H9 (cell line): ENCODE data around the gene TEX44. TPM values are rescaled to one million over a fixed set of nuclear protein-coding genes. Genes with fewer than 3 reads are reported as not detected.

Source experiments
- DNase-seq: peaks from one replicate; pipeline ENCODE4 v3.0.0-alpha.2; 2017
- H2AFZ ChIP-seq: one replicate; pipeline ENCODE4 v1.6.1; 2013; ENCODE audit warnings: mild to moderate bottlenecking, low read length, control low read depth, moderate library complexity
- H2AK5ac ChIP-seq: 2 replicates; pipeline ENCODE4 v1.6.1; 2013; ENCODE audit warnings: low read length, control low read depth, mixed read lengths; ENCODE audit not compliant: insufficient read length
- H2BK120ac ChIP-seq: one replicate; pipeline ENCODE4 v1.6.1; 2013; ENCODE audit warnings: low read depth, mild to moderate bottlenecking, low read length, control low read depth, inconsistent platforms; ENCODE audit not compliant: poor library complexity, severe bottlenecking
- H2BK12ac ChIP-seq: 2 replicates; pipeline ENCODE4 v1.6.1; 2013; ENCODE audit warnings: low read length, control low read depth, mixed read lengths, low read depth; ENCODE audit not compliant: insufficient read length
- H2BK15ac ChIP-seq: 2 replicates; pipeline ENCODE4 v1.6.1; 2013; ENCODE audit warnings: low read depth, low read length, control low read depth
- H2BK20ac ChIP-seq: one replicate; pipeline ENCODE4 v1.6.1; 2013; ENCODE audit warnings: low read depth, mild to moderate bottlenecking, low read length, control low read depth, inconsistent platforms; ENCODE audit not compliant: poor library complexity, severe bottlenecking
- H2BK5ac ChIP-seq: 2 replicates; pipeline ENCODE4 v1.6.1; 2013; ENCODE audit warnings: low read length, control low read depth, mixed read lengths; ENCODE audit not compliant: insufficient read length
- H3K14ac ChIP-seq: 2 replicates; pipeline ENCODE4 v1.6.1; 2013; ENCODE audit warnings: low read length, control low read depth; ENCODE audit not compliant: insufficient read depth
- H3K18ac ChIP-seq: 2 replicates; pipeline ENCODE4 v1.6.1; 2013; ENCODE audit warnings: low read depth, mild to moderate bottlenecking, mixed read lengths, low read length, control low read depth; ENCODE audit not compliant: insufficient read length
- H3K23ac ChIP-seq: 2 replicates; pipeline ENCODE4 v1.6.1; 2013; ENCODE audit warnings: low read length, control low read depth, mixed read lengths, low read depth; ENCODE audit not compliant: insufficient read length
- H3K23me2 ChIP-seq: 2 replicates; pipeline ENCODE4 v1.6.1; 2013; ENCODE audit warnings: low read depth, mild to moderate bottlenecking, mixed read lengths, low read length, control low read depth; ENCODE audit not compliant: insufficient read length, poor library complexity, severe bottlenecking
- H3K27ac ChIP-seq: 2 replicates; pipeline ENCODE4 v1.5.1; 2013; ENCODE audit warnings: low read length, control low read depth, mixed read lengths, low read depth; ENCODE audit not compliant: insufficient read length
- H3K27me3 ChIP-seq: 2 replicates; pipeline ENCODE4 v1.6.1; 2013; ENCODE audit warnings: low read length, control low read depth, inconsistent platforms; ENCODE audit not compliant: insufficient read depth
- H3K4ac ChIP-seq: 2 replicates; pipeline ENCODE4 v1.6.1; 2013; ENCODE audit warnings: low read depth, mild to moderate bottlenecking, control low read depth, inconsistent platforms, low read length, moderate library complexity
- H3K4me1 ChIP-seq: 2 replicates; pipeline ENCODE4 v1.6.1; 2013; ENCODE audit warnings: low read length, control low read depth, inconsistent platforms; ENCODE audit not compliant: insufficient read depth
- H3K4me2 ChIP-seq: 2 replicates; pipeline ENCODE4 v1.6.1; 2013; ENCODE audit warnings: low read length, control low read depth, mixed read lengths; ENCODE audit not compliant: insufficient read length, insufficient read depth
- H3K56ac ChIP-seq: 2 replicates; pipeline ENCODE4 v1.6.1; 2013; ENCODE audit warnings: low read depth, mild to moderate bottlenecking, mixed read lengths, low read length, control low read depth; ENCODE audit not compliant: insufficient read length
- H3K79me1 ChIP-seq: 2 replicates; pipeline ENCODE4 v1.6.1; 2013; ENCODE audit warnings: low read depth, mild to moderate bottlenecking, moderate library complexity, low read length, control low read depth, inconsistent platforms; ENCODE audit not compliant: insufficient read depth, poor library complexity, severe bottlenecking
- H3K79me2 ChIP-seq: 2 replicates; pipeline ENCODE4 v1.6.1; 2013; ENCODE audit warnings: low read length, control low read depth, inconsistent platforms; ENCODE audit not compliant: insufficient read depth
- H3K9ac ChIP-seq: 2 replicates; pipeline ENCODE4 v1.6.1; 2013; ENCODE audit warnings: low read length, control low read depth, mixed read lengths; ENCODE audit not compliant: insufficient read length; ENCODE audit errors: extremely low read depth
- H3K9me3 ChIP-seq: one replicate; pipeline ENCODE4 v1.6.1; 2013; ENCODE audit warnings: low read depth, low read length, inconsistent platforms; ENCODE audit not compliant: control insufficient read depth
- H3T11ph ChIP-seq: one replicate; pipeline ENCODE4 v1.6.1; 2013; ENCODE audit warnings: mild to moderate bottlenecking, low read length, control low read depth, inconsistent platforms
- H4K20me1 ChIP-seq: one replicate; pipeline ENCODE4 v1.6.1; 2013; ENCODE audit not compliant: control insufficient read depth, insufficient read length, insufficient read depth
- H4K5ac ChIP-seq: 2 replicates; pipeline ENCODE4 v1.6.1; 2013; ENCODE audit warnings: low read depth, mild to moderate bottlenecking, mixed read lengths, low read length, control low read depth; ENCODE audit not compliant: insufficient read length
- H4K8ac ChIP-seq: replicated peaks from 2 replicates; pipeline ENCODE4 v1.6.1; 2013; ENCODE audit warnings: low read length, control low read depth, mixed read lengths, low read depth; ENCODE audit not compliant: insufficient read length
- H4K91ac ChIP-seq: 2 replicates; pipeline ENCODE4 v1.6.1; 2013; ENCODE audit warnings: low read depth, mild to moderate bottlenecking, moderate library complexity, mixed read lengths, low read length, control low read depth; ENCODE audit not compliant: insufficient read length
- H3K27ac Mint-ChIP-seq, 3 experiments: 2 replicates in 2 of 3; 3 replicates in 1 of 3; pipeline ENCODE4 v1.8.0; 2020 to 2021; ENCODE audit warnings: mixed read lengths in 3 of 3, mild to moderate bottlenecking in 1 of 3, moderate library complexity in 1 of 3
- H3K27me3 Mint-ChIP-seq: 2 replicates; pipeline ENCODE4 v1.8.0; 2021; ENCODE audit warnings: low read depth, mild to moderate bottlenecking, moderate library complexity, mixed read lengths
- H3K36me3 Mint-ChIP-seq, 3 experiments: 2 replicates in 2 of 3; 3 replicates in 1 of 3; pipeline ENCODE4 v1.8.0; 2020 to 2021; ENCODE audit warnings: low read depth in 3 of 3, mixed read lengths in 3 of 3; ENCODE audit not compliant: insufficient read depth in 1 of 3
- H3K4me1 Mint-ChIP-seq, 2 experiments: 2 replicates each; pipeline ENCODE4 v1.8.0; 2020; ENCODE audit warnings: mixed read lengths in 2 of 2
- H3K4me3 Mint-ChIP-seq, 2 experiments: 2 replicates in 1 of 2; 3 replicates in 1 of 2; pipeline ENCODE4 v1.8.0; 2020 to 2021; ENCODE audit warnings: mild to moderate bottlenecking in 2 of 2, mixed read lengths in 2 of 2, moderate library complexity in 1 of 2
- H3K9me3 Mint-ChIP-seq, 2 experiments: 2 replicates in 1 of 2; 3 replicates in 1 of 2; pipeline ENCODE4 v1.8.0; 2020; ENCODE audit warnings: mild to moderate bottlenecking in 2 of 2, mixed read lengths in 2 of 2, moderate library complexity in 1 of 2
- CTCF ChIP-seq: fragments of 200-600 bp; sonication (generic); conservative IDR thresholded peaks from 3 replicates; pipeline ENCODE4 v1.8.0; 2021; ENCODE audit warnings: antibody characterized with exemption, mild to moderate bottlenecking
- WGBS: extraction: QIAGEN DNeasy Blood & Tissue Kit; methylation state at CpG from one replicate; pipeline ENCODE4 v1.1.7; 2013; ENCODE audit warnings: missing lambda C conversion rate, low lambda C conversion rate, mixed read lengths; ENCODE audit not compliant: insufficient read length; ENCODE audit errors: extremely low coverage; 5-methylcytosine and 5-hydroxymethylcytosine counted together
- total RNA-seq: library from RNA; stranded (reverse); gene quantifications from 2 replicates; pipeline ENCODE4 v1.2.1, GENCODE V29; 2021

Gene TEX44
- total RNA-seq, 1 experiment from 2014 or later, result not detected

- Histone ChIP-seq H2BK15ac (no peak overlapping the region), H3K14ac (no peak overlapping the region), H3K56ac (no peak overlapping the region), H2BK120ac (no peak overlapping the region), H3K79me2 (no peaks in the 10 kb centered on the region), H2BK5ac (no peak overlapping the region), H2AK5ac (no peak overlapping the region), H3T11ph (no peak overlapping the region), H3K18ac (no peak overlapping the region), H3K9me3 (no peaks in the 10 kb centered on the region), H3K4ac (no peak overlapping the region), H2BK12ac (no peak overlapping the region), H3K4me2 (no peak overlapping the region), H4K20me1 (no peaks in the 10 kb centered on the region), H2BK20ac (no peak overlapping the region), H3K4me1 (no peaks in the 10 kb centered on the region), H3K27ac (no peak overlapping the region), H2AFZ (no peak overlapping the region), H3K27me3 (no peaks in the 10 kb centered on the region), H4K91ac (no peak overlapping the region), H3K9ac (no peak overlapping the region), H4K5ac (no peak overlapping the region), H3K23me2 (peaks cover 2% of the 10 kb centered on the region), H4K8ac (no peak overlapping the region), H3K79me1 (no peaks in the 10 kb centered on the region), H3K23ac (no peak overlapping the region)
- no peak for DNase-seq
- no peak for TF ChIP-seq CTCF
- Mint-ChIP-seq H3K27ac (peak overlapping the region in 1 of 3 experiments; percentile 46; a peak in 1 of 7 replicates), H3K4me3 (0 out of 5 replicates have a peak overlapping the region, but pooled peaks of 1 of the 2 experiments have one; percentile 41), H3K9me3 (no peaks in the 10 kb centered on the region), H3K27me3 (no peaks in the 10 kb centered on the region), H3K4me1 (peaks cover 8 to 9% of the 10 kb centered on the region in 2 experiments), H3K36me3 (no peaks in the 10 kb centered on the region)
- WGBS, result no CpG with 5 or more reads among the region's 13 CpGs
Observed at GRCh38 chr2:231633241-231633976, 40.7 kb downstream of the TEX44 start.
